CD1c-positive myeloid dendritic cell (primary cell): ENCODE results near the gene PAN2.
"Not testable (repeated sequence)": the region's sequence is repeated elsewhere in the genome, so short reads cannot be mapped to it uniquely, and the experiment has no call there.

Experiments
- DNase-seq: peaks from one replicate; pipeline ENCODE4 v3.0.0-alpha.2; 2016; ENCODE audit errors: extremely low spot score

Gene PAN2

DNA sequence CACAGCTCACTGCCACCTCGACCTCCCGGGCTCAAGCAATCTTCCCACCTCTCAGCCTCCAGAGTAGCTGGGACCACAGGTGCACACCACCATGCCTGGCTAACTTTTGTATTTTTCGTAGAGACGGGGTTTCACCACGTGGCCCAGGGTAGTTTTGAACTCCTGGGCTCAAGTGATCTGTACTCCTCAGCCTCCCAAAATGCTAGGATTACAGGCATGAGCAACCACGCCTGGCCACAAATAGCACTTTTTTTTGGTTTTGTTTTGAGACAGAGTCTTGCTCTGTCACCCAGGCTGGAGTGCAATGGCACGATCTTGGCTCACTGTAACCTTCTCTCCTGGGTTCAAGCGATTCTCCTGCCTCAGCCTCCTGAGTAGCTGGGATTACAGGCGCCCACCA, 13.5 kb upstream of the PAN2 start:
- not testable (repeated sequence) for DNase-seq

DNA sequence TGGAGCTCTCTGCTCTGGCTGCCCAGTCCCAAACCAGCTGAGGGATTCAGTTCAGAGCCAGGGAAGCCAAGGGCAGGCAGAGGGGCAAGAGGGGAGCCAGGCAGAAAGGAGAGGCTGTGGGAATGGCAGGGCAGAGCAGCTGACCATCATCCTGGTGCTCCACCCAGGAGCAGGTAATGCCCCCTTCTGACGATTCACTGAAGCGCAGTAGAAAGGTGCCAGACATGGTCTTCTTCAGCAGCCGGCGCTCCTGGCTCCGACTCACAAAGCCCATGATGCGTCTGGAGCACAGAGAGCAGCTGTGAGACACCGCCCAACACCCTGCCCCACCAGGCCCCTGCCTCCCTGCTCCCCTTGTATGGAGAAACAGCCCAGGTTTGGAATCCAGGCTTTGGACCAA, 12.9 kb upstream of the PAN2 start:
- peak; percentile 9 for DNase-seq

DNA sequence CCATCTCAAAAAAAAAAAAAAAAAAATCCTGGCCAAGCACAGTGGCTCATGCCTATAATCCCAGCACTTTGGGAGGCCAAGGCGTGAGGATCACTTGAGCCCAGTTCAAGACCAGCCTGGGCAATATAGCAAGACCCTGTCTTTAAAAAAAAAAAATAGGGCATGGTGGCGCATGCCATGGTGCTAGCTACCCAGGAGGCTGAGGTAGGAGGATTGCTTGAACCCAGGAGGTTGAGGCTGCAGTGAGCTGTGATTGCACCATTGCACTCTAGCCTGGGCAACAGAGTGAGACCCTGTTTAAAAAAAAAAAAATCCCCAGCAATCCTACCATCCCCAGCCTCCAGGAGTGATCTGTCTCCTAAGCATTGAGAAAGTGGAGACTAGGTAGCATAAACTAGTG, 8.5 kb upstream of the PAN2 start:
- DNase-seq = not testable (repeated sequence)

DNA sequence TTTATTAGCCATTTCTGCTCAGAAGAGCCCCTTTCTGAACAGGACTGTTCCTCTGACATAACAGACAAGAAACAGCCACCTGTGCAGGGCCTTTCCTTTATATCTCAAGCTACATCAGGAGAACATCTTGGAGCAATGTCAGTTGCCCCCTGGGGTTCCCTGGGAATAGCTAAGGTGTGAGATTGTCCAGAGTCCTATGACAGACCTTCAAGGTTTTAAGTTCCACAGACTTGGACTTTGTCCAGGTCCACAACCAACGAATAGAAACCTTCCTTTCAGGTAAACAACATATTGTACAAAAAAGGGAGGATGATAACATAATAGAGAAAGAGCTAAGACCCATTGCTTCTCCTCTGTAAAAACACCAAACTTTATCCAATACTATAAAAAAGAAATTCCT, 7.8 kb upstream of the PAN2 start:
- no peak for DNase-seq

DNA sequence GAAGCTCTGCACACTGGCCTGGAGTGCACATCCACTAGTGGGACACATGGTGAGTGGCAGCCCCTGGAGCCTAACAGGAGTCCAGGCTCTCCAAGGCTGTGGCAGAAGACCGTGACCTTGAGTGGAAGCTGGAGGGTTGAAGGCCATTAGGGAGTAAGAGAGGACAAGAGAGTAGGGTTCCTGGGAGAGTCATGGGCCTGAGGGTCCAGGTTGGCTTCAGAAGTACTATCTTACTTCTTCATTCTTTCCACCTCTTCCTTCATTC, 5.3 kb upstream of the PAN2 start:
- DNase-seq = no peak

DNA sequence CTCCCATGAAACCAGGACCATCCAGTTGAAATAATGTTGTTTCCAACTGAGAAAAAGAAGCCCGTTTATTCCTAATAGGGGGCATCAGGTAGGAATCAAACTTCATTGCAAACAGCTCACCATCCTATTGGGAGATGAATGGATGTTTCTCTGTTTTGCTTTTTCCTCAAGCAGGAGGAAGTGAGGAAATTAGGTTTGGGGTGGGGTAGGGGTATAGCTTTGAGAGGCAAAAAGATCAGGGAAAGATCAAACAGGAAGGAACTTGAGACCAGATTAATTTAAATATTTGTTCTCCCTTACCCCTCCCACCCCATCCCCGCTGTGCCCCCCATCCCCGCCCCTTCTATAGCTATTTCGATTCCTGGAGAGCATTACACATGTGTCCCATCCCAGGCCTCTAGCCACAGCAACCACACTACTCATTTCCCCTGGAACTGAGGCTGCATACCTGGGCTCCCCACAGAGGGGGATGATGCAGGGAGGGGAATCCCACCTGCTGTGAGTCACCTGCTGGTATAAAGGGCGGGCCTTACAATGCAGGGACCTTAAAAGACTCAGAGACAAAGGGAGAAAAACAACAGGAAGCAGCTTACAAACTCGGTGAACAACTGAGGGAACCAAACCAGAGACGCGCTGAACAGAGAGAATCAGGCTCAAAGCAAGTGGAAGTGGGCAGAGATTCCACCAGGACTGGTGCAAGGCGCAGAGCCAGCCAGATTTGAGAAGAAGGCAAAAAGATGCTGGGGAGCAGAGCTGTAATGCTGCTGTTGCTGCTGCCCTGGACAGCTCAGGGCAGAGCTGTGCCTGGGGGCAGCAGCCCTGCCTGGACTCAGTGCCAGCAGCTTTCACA, 4.7 kb upstream of the PAN2 start, which contains the start of gene IL23A:
Gene IL23A, plus strand, starts transcription at position 577 of the 850 bp plus-strand sequence. Its CDS starts 161 bp downstream, at position 738.
- DNase-seq = peak; percentile 45

DNA sequence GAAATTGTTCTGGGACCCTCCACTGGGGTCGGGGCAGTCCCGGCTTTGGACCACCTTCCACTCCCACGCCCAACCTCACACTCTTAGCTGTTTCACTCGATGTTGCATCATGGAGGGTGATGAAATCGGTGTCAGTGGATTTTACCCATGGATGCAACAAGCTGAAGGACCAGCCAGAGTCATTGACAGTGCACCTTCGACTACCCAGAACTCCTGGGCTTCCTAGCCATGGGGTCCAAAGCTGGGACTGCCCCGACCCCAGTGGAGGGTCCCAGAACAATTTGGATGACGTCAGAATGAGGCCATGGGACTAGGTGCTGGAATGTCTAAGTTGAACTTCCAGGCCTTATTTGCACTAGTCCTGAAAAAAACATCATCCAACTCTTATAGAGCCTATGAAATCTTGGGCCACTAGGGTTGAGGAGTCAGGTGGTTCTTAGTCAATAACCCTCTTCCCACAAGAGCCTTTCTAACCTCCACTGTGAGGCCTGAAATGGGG, 4.0 kb upstream of the PAN2 start:
- DNase-seq = peak; percentile 38

DNA sequence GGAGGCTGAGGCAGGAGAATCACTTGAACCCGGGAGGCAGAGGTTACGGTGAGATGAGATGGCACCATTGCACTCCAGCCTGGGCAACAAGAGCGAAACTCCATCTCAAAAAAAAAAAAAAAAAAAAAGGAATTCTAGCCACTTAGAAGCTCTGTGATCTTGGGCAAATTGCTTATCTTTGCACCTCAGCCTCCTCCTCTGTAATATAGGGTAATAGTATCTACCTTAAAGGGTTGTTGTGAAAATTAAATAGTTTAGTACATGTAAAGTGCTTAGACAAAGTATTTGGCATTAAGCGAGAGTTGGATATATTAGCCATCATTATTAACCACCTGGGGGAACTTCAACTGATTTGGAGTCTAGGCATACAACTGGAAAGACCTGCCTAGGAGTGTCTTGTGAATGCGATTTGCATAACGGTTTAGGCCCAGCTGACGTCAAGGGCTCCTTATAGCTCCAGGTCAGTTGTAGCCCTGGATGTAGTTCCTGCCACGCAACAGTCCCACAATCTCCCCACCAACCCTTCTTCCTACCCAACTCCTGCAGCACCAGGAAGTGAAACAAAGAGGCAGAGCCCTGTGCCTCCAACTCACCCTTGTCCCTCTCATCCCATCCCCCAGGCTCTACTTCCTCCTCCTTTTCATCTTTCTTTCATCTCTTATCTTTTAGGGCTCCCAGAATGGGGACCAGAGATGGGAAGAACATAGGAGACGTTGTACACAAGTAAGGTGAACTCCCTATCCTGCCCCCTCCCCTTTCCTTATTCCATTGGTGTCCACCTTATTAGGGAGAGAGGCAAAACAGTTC, 2.8 kb upstream of the PAN2 start:
- peak; percentile 86 for DNase-seq

DNA sequence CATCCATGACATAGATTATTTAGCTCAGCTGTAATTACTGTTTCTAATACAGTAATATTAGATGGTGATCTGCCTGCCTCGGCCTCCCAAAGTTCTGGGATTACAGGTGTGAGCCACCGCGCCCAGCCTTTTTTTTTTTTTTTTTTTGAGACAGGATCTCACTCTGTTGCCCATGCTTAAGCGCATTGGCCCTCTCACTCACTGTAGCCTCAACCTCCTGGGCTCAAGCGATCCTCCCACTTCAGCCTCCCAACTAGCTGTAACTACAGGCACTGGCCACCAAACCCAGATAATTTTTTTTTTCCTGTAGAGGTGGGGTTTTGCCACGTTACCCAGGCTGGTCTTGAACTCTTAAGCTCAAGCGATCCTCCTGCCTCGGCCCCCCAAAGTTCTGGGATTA, 1.7 kb upstream of the PAN2 start:
- not testable (repeated sequence) for DNase-seq

DNA sequence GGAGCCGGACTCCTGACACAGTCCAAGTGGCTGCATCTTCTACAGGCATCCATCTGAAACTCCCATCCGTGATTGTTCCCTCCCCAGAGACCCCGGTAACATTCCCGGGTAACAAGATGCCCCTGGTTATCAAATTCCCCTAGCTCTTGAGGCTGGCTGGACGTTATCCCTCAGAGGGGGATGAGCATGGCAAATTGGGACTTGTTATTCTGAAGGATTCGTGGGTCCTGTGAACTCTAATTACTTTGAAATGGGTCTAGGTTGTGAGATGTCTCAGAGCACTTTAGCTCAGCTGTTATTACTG, 642 bp upstream of the PAN2 start:
- DNase-seq = no peak

DNA sequence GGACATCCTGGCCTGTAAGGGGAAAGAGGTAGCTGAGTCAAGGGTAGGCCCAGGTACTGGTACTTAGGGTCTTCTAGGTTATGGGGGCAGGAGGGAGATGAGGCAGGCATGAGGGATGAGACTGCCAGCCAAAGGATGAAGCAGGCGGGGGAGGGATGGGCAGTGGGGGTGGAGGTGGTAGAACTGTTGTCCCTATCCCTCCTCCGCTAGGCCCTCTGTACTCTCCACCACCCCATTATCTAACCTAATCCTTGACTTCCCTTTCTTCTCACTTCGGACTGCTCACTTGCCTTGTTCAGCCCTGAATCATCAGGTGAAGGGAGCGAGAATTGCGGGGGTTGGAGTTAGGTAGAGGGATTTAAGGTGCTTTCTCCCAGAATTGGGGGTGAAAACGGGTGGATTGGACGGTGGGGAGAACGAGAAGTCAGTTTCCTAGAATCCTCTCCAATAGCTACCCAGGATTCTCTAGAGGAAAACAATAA, 562 bp downstream of the PAN2 start:
- DNase-seq = no peak

DNA sequence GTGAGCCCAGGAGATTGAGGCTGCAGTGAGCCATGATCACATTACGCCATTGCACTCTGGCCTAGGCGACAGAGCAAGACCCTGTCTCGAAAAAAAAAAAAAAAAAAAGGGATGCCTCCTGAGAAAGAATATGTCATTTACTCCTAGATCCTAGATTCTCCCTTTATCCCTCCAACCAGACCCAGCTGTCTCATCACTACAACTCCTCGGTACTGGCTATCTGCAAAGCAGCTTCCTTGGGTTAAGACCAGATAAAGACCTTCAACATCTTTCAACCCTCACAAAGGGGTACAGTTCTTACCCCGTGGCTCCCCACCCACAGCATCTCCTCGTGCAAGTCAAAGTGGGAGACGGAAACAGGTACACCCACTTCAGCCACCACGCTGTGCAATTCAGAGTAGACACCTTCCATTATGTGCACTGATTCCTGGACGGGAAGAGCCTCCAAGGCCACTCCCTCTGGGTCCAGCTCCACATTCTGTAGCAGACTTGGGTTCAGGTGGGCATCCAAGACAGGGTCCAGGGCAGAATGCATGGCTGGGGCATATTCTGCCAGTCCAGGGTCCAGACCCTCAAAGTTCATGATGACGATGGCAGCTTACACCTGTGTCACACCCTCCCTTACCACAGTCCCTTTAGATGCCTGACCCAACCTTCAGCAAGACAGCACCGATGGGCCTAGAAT, 1.1 kb downstream of the PAN2 start:
- no peak for DNase-seq

DNA sequence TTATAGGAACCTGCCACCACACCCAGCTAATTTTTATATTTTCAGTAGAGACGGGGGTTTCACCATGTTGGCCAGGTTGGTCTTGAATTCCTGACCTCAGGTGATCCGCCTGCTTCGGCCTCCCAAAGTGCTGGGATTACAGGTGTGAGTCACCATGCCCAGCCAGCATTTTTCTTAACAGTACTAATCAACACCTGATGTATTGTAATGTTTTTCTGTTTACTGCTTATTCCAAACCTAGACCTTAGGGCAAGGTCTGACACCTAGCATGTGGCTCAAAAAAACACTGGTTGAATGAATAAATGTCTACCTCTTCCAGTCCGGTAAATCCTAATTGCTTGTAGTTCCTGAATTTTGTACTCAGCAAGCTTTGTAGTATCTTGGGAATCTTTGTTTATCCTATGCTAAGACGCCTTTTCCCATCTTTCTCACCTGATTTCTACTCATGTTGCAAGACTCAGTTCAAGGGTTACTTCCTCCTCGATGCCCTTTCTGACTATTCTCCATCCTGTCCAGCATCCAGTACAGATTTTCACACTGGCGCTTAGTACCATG, 2.8 kb downstream of the PAN2 start:
- no peak for DNase-seq

DNA sequence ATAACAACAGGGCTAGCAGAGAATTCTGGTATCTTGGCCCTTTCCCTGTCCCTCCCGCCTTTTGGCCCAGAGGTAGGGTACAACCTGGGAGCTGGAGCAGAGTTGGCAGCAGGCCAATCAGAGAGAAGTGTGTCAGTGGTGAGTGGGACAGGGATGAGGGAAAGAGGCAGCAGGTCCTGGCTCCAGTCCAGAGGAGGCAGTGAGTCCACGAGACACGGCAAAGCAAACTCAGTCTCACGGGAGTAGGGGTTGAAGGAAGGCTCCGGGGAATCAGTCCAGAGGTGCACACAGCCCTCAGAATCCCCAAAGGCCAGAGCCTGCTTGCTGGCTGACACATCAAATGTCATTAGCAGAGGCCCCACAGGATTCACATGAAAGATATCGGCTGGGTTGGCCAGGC, 7.3 kb downstream of the PAN2 start:
- DNase-seq = no peak

DNA sequence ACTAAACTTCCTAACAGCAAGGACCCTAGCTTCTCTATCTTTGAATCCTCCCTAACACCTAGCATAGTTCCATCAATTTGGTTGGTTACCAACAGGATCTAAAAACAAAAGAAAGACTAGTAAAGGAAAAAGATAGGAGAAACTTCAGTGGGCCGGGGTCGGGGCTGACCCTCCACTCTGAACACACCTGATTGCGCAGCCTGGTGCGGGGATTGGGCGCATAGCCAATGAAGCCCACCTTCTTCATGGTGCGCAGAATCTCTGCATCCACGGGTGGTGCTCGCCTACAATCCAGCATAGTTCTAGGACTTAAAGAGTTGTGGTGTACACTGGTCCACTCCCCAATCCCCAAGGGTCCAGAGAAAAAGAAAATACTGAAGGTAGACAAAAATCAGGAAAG, 7.7 kb downstream of the PAN2 start:
- no peak for DNase-seq

DNA sequence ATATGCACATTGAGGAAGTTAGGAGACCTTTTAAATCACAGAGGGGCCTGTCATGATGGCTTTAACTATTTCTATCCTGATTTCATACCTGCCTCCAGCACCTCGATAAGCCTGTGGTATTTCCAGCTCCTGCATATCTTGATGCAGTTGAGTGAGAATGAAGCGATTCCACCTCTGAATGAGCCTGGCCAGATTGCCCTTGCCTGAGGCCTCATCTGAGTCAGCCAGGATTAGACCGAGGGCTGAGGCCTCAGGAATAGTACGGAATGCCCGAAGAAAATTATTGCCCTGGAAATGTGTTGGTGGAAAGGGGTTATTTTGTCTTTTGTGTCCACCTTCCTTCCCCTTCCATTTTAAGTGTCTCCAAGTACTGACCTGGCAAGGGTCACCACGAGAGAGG, 9.6 kb downstream of the PAN2 start:
- DNase-seq = no peak

DNA sequence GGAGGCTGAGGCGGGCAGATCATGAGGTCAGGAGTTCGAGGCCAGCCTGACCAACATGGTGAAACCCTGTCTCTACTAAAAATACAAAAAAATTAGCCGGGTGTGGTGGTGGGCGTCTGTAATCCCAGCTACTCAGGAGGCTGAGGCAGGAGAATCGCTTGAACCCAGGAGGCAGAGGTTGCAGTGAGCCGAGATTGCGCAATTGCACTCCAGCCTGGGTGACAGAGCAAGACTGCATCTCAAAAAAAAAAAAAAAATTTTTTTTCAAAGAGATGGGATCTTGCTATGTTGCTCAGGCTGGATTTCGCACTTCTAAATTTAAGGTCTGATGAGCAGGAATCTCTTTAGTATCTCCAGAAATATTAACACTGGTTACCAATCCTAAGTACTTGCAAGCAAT, 12.2 kb downstream of the PAN2 start:
- not testable (repeated sequence) for DNase-seq

DNA sequence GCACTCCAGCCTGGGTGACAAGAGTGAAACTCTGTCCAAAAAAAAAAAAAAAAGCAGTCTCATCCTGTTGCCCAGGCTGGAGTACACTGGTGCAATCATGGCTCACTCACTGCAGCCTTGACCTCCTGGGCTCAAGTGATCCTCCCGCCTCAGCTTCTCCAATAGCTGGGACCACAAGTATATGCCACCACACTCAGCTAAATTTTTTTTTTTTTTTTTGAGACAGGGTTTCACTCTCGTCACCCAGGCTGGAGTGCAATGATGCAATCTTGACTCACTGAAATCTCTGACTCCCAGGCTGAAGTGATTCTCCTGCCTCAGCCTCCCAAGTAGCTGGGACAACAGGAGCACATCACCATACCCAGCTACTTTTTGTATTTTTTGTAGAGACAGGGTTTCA, 12.8 kb downstream of the PAN2 start:
- DNase-seq = peak; percentile 38

DNA sequence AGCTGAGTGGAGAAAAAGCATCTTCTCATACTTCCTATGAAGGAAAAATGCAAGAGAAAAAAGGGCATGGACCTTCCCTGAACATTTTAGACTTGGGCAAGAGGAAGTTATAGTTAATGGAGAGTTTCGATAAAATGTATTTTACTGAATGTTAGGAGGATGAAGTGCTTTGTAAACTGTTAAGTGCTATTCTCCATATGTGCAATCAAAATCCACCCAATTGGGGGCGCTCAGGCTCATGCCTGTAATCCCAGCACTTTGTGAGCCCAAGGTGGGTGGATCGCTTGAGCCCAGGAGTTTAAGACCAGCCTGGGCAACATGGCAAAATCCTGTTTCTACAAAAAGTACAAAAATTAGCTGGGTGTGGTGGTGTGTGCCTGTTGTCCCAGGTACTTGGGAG, 16.1 kb downstream of the PAN2 start:
- DNase-seq = no peak

DNA sequence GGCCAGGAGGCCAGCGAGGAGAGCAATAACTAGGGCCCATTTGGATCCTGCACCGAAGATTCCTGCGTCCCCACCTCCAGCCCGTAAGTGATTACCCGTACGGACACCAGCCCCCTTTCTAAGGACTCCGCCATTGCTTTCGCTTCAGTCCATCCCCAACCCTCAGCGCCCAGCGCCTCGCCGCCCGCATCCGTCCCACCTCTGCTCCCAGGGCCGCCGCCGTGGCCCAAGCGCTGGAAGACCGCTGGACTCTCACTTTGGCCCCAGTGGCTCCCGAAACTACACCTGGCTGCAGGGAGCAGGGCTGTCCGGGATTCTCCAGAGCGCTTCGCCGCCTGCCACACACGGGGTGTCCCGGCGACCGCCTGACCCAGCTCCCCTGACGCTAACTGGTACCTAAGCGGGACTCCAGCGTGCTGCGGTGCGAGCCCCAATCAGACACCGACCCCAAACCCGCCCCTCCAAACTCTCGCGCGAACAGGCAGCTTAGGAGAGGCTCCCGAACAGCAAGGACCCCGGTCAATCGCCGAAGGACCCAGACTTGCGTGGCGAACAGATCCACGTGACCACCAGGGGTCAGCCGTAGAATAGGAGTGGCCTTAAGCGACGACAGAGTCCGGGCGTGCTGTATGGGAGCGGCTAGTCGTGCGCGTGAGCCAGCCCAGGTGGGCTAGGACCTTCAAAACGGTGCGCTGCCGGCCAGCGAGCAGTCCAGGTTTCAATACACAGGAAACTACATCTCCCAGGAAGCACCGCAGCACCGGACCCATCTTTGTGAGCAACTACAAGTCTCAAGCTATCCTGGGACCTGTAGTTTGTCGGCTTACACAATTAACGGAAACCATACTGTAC, 18.0 kb downstream of the PAN2 start, which contains the start of gene CNPY2:
Gene CNPY2, minus strand, starts transcription at position 367 of the 852 bp plus-strand sequence. CDS start 771 bp downstream, outside the sequence.
- DNase-seq = peak; percentile 96

DNA sequence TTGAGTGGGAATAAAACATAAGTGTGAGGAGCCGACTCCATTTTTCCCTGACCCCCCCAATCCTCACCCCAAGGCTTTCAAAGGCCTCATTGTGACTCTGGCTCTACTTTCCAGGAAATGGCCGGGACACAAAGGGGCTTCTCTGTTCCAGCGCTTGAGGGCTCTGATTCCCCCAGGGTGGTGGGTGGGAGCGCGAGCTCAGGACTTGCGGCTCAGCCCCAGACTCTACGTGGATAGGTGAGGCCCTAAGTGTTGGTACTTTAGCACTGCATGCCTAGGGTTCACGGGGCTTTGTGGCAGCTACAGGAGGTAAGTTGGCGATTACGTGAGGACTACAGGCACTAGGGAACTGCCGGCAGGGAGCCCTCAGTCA, 18.6 kb downstream of the PAN2 start:
- DNase-seq = no peak
